ENCODE measurements around the gene EDRF1.
"Not testable (repeated sequence)": the region's sequence is repeated elsewhere in the genome, so short reads cannot be mapped to it uniquely, and the experiment has no call there.

EDRF1 gene

DNA sequence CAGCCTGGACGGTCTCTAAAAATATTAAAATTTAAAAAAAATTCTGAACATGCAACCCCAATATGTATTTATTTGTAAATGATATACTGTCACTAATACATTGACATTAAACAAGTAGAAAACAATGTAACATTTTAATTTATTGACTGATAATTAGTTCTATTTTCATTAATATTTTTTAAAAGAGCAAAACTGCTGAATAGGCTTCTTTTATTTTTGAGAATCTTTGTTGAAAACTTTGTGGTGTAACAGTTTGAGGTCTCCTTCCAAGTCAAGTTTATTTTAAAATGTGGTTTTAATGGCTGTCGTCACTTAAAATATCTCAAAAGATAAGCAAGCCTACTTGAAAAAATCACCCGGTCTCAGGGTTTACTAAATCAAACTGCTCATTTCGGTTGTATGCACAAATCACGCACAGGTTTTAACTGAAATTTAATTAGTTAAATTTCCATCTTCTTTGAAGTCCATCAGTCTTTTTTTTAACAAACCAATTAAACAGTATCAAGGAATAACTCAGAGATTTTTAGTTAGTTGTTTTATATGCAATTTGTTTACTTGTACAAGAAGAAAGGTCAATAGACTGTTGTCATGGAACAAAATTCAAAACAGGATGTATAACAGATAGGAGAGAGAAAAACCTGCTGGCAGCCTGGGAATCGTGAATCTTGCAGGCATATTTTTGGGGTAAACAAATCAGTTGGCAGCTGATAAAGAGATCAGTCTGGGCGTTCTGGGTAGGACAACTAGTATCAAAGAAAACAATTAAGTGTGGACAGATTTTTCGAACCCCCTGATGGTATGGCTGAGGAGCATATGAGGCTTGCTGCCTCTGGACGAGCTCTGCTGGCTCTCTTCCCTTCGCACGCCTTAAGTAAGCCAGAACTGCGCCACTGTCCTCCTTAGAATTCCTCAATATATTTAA, 9.7 kb upstream of the EDRF1 start:
- DNase-seq, result no peak

GRCh38 chr10:125711110-125711750, 8.3 kb upstream of the EDRF1 start:
- no peak for DNase-seq

- not testable (repeated sequence) for DNase-seq
These were observed 4.8 kb upstream of the EDRF1 start for GRCh38 chr10:125714728-125715127.

GRCh38 chr10:125720002-125720382, 483 bp downstream of the EDRF1 start:
- no peak for DNase-seq

DNA sequence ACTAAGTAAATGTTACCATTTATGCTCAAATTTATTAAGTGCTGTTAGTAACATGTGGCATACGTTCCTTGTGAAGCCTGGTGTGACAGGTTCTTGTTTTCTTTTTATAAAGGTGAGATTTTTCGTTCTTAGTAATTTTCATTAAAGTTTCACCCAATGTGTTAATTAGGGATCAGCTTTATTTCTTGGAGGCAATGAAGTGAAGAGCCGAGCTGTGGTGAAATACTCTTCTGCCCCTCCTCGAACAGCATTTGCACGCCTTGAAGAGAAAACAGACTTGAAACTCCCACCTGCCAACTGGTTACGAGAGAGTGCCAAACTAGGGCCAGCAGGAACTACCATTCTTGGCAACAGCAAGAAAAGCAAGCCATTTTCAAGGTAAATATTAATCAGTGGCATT, 1.5 kb downstream of the EDRF1 start:
- DNase-seq, result no peak

DNA sequence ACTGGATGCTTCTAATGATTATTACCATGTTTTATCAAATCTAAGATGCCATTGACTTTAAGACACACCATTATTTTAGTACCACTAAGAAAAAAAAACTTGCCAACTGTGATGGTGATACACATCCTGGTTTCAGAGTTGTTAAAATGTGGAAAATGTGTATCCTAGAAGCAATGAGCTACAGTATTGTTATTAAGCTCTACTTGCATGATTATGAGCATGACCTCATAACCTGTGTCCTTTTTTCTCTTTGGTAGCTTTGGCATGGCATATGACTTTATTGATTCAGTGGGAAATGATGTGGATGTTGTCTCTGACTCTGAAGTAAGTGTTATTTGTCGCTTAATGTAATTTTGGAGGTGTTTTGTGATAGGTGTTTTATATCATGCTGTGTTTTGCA, 3.3 kb downstream of the EDRF1 start:
- no peak for DNase-seq

DNA sequence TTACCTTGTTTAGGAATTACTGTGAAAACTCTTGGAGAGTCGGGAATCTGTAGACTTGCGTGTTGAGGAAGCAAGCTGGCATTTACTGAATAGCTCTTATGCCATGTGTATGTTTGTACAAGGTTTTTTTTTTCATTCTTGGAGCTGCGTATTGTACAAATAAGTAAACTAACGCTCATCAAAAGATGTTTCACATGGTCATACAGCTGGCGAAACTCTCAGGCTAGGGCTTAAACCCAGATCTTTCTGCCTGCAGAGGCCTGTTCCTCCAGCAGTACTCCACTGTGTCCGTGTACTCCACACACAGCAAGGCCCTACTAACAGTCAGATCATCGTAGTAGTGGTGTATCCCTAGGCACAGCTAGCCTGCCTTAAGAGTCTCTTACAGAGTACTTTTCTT, 7.4 kb downstream of the EDRF1 start:
- DNase-seq, result no peak

- no peak for DNase-seq
These were observed 7.9 kb downstream of the EDRF1 start for GRCh38 chr10:125727436-125727835.

- no peak for DNase-seq
These were observed 14.6 kb downstream of the EDRF1 start for GRCh38 chr10:125734148-125734547.

DNA sequence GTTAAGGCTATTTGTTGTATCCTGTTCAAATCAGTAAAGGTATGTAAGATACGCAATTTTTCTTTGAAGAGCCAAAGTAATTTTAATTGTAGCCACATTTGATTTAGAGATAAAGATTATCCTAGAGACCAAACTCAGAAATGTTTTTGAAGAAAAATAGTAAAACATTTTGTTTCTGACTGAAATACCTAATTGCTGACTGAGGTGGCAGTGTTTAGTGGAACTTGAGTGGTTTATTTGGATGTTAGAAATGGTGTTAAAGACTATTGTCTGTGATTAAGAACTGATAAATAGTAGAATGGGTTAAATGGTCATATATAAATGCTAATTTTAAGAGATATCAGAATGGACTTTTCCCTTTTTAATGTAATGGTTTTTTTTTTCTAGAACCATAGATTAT, 15.3 kb downstream of the EDRF1 start:
- no peak for DNase-seq

DNA sequence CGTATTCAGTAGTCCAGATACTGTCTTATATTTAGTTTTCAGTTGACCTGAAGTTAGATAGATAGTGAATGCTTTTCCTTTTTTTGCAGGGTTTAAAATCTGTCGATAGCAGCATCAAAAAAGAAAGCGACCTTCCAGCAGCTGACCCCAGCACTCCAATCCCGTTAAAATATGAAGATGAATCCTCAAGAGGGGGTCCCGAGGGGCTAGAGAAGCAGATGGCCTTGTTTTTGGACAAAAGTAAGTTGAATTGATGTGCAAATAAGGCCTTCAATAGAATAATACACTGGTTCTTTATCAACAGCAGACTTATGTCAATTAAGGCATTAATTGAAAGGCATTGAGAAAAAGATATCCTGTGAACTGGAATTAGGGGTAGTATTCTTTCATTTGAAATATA, 18.7 kb downstream of the EDRF1 start:
- DNase-seq, result no peak

DNA sequence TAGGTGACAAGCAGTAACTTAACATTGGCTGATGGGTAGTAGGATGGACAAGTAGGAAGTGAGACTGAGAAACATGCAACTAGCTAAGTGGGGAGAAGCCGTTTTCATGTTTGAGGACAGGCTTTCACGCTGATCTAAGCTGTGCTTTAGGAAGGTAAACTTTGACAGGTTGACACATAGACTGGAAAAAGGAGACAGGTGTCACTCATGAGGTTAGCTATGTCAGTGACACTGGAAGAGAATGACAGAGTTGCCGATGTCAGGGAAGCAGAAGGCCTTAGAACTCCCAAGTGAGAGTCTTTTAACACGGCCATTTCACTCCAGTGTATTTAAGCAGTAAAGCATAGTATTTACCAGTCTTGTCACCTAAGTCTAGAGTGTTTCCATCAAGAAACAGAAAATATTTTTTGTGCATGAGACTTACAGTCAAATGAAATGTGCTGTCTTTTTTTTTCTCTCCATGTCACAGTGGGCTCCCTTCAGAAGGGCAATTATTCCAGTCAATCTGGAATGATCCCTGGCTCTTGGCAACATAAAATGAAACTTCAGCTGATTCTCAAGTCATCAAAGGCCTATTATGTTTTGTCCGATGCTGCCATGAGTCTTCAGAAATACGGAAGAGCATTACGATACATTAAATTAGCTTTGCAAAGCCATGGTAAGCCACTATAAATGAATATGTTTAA, 20.6 kb downstream of the EDRF1 start:
- no peak for DNase-seq

- DNase-seq, result no peak
These were observed 23.0 kb downstream of the EDRF1 start for GRCh38 chr10:125742465-125742864.

DNA sequence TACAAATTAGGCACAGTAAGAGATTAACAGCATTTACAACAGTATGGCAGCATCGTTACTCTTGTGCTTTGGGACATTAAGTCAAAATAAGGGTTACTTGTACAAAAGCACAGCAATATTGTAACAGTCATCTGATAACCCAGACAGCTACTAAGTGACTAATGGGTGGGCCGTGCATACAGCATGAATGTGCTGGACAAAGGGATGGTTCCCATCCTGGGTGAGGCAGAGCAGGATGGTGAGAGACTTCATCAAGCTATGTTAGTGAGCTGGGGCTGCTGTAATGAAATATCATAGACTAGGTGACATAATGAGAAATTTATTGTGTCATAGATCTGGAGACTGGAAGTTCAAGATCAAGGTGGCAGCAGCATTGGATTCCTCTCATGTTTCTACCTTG, 25.4 kb downstream of the EDRF1 start:
- DNase-seq, result no peak

DNA sequence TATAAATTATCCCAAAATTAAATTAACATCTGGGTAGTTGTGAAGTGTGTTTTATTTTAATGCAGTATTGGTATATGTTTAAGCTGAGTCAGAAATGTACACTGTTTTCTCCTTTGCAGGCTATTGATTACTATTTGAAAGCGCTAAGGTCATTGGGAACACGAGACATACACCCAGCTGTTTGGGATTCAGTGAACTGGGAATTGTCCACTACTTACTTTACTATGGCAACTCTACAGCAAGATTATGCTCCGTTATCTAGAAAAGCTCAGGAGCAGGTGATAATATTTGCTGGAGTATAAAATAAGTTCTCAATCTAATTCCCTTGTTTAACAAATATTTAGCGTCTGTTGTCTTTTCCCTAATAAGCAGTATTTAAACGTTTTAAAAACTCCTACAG, 27.9 kb downstream of the EDRF1 start:
- DNase-seq, result no peak

- no peak for DNase-seq
These were observed 36.7 kb downstream of the EDRF1 start for GRCh38 chr10:125756196-125756595.

DNA sequence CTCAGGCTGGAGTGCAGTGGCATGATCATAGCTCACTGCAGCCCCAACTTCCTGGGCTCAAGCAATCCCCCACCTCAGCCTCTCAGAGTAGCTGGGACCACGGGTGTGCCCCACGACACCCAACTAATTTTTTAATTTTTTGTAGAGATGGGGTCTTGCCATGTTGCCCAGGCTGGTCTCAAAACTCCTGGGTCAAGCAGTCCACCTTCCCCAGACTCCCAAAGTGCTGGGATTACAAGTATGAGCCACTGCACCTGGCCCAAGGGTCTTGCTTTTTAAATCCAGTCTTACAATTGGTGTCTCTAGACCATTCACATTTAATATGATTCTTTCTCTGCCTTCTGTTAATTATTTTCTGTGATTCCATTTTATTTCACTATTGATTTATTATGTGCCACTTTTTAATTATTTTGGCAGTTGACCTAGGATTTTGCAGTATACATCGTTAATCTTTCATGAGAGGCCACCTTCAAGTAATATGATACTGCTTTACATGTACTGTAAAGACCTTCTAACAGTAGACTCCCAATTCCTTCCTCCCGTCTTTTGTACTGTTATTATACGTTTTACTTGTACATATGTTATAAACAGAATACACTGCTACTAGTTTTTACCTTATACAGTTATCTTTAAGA, 37.5 kb downstream of the EDRF1 start:
- no peak for DNase-seq

GRCh38 chr10:125757742-125758141, 38.2 kb downstream of the EDRF1 start:
- DNase-seq, result no peak

GRCh38 chr10:125761961-125762360, 42.5 kb downstream of the EDRF1 start:
- DNase-seq, result no peak

GRCh38 chr10:125762692-125763648, 43.5 kb downstream of the EDRF1 start:
- DNase-seq, result no peak

DNA sequence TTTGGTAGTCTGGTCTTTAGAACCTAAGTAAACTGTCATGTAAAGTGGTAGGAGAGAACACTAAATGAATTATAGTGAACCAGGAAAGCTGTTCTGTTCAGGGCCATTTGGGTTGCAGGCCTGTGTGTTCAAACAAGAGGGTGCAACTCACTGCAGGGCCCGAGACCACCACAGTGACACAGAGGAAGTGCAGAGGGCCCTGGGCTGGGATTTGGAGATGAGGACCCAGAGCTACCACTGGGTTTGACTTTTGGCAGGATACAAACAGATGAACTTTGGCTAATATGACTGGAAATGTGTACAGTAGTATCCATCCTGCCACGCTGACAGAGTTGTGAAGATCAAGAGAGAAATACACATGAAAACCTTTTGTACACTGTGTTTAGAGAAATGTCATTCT, 46.3 kb downstream of the EDRF1 start:
- DNase-seq, result no peak

GRCh38 chr10:125766511-125766910, 47.0 kb downstream of the EDRF1 start:
- no peak for DNase-seq

Measured in activated CD4-positive, CD25-positive, alpha-beta regulatory T cell (primary cell).